Fibroblast of lung (primary cell): ENCODE data around the gene MCTP1. TPM values are rescaled to one million over a fixed set of nuclear protein-coding genes. Genes with fewer than 3 reads are reported as not detected.

Experiments
- DNase-seq, 2 donors: peaks; one replicate each; pipeline versions ENCODE4 v3.0.0 to v3.0.0-alpha.2; 2010; ENCODE audit warnings: low read depth in 2 of 2
- H2AFZ ChIP-seq: 2 replicates; pipeline ENCODE4 v1.5.1; 2012; ENCODE audit warnings: low read length, control low read depth, inconsistent platforms
- H3K27ac ChIP-seq: 2 replicates; pipeline ENCODE4 v1.5.1; 2011; ENCODE audit warnings: low read length, control low read depth; ENCODE audit not compliant: insufficient read depth
- H3K27me3 ChIP-seq: 2 replicates; pipeline ENCODE4 v1.5.1; 2011; ENCODE audit warnings: mild to moderate bottlenecking, low read length; ENCODE audit not compliant: control insufficient read depth, insufficient read depth
- H3K36me3 ChIP-seq: 2 replicates; pipeline ENCODE4 v1.5.1; 2011; ENCODE audit warnings: low read length; ENCODE audit not compliant: control insufficient read depth, insufficient read depth
- H3K4me1 ChIP-seq: 2 replicates; pipeline ENCODE4 v1.5.1; 2011; ENCODE audit warnings: low read length; ENCODE audit not compliant: control insufficient read depth, insufficient read depth; ENCODE audit errors: extremely low read depth
- H3K4me2 ChIP-seq: 2 replicates; pipeline ENCODE4 v1.5.1; 2011; ENCODE audit warnings: low read length, control low read depth; ENCODE audit not compliant: insufficient read depth; ENCODE audit errors: extremely low read depth
- H3K4me3 ChIP-seq, 4 experiments: fragments of 200-600 bp in 1 of 4; sonication (generic) in 1 of 4; replicated peaks in 1 of 4; 2 replicates each; pipeline ENCODE4 v1.5.1; 2011 to 2016; ENCODE audit warnings: low read length in 4 of 4, low read depth in 3 of 4, mild to moderate bottlenecking in 3 of 4, control low read depth in 2 of 4, inconsistent platforms in 1 of 4, mixed read lengths in 1 of 4; ENCODE audit not compliant: insufficient read depth in 1 of 4; ENCODE audit errors: control extremely low read depth in 1 of 4
- H3K79me2 ChIP-seq: 2 replicates; pipeline ENCODE4 v1.5.1; 2012; ENCODE audit warnings: mild to moderate bottlenecking, low read length, inconsistent platforms; ENCODE audit not compliant: control insufficient read depth, insufficient read depth
- H3K9ac ChIP-seq: 2 replicates; pipeline ENCODE4 v1.5.1; 2011; ENCODE audit warnings: mild to moderate bottlenecking, low read length, control low read depth; ENCODE audit not compliant: insufficient read depth
- H3K9me3 ChIP-seq: 2 replicates; pipeline ENCODE4 v1.5.1; 2012; ENCODE audit warnings: low read depth, low read length; ENCODE audit not compliant: control insufficient read depth, insufficient read depth
- H4K20me1 ChIP-seq: 2 replicates; pipeline ENCODE4 v1.5.1; 2011; ENCODE audit warnings: low read length; ENCODE audit not compliant: control insufficient read depth, insufficient read depth; ENCODE audit errors: extremely low read depth
- EZH2 ChIP-seq: IDR thresholded peaks from 2 replicates; pipeline ENCODE4 v1.5.1; 2012; ENCODE audit warnings: low read length, control low read depth, mild to moderate bottlenecking; ENCODE audit errors: missing control alignments
- polyA plus RNA-seq, 2 donors: library from polyadenylated mRNA; depleted of rRNA in 1 of 2; stranded (reverse) in 1 of 2; unstranded in 1 of 2; fragments of >200 nt; gene quantifications; 2 replicates each; pipeline ENCODE4 v1.2.1, GENCODE V29; 2011 to 2012; ENCODE audit warnings: missing spikeins in 1 of 2
- total RNA-seq: library from RNA; depleted of rRNA; stranded (reverse); fragments of >200 nt; gene quantifications from 2 replicates; pipeline ENCODE4 v1.2.1, GENCODE V29; 2014
- TF ChIP-seq, protein P1 (sequence below), 2 donors: IDR thresholded peaks in 1 of 2; conservative IDR thresholded peaks in 1 of 2; 1 replicate in 1 of 2; 2 replicates in 1 of 2; pipeline ENCODE4 v1.5.1; 2011 to 2012; ENCODE audit warnings: low read length in 2 of 2, control low read depth in 1 of 2, inconsistent platforms in 1 of 2, low read depth in 1 of 2, mild to moderate bottlenecking in 1 of 2

The MCTP1 gene
- total and polyA plus RNA-seq, 2 donors (not counting 1 experiment from before 2014, with no cell fraction given) = 0.78 to 7.9 TPM

DNA sequence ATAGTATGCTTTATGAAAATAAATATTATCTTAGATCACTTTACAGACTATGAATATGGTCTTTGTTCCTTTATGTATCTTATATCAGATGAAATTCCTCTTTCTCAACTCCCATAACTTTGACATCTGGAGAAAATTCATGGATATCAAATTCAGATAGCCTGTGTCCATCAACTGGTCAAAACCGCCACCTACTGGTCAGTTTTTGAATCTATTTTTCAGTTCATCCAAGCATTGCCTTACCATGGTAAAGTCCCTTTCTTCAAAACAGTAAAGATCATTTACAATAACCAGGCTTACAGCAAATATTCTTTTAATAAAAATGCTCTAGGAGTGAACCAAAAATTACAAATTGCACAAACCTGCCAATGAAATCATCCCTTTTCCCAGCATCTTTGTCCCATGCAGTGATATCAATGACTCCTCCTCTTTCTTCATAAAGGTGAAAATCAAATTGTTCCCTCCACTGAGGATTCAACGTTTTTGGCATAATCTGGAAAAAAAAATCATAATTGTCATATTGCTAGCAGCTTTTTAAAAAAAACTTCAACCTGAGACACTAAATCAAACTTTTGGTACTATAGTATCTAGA lies 375.9 kb downstream of the MCTP1 start:
- Histone ChIP-seq H3K36me3 (no peaks in the 10 kb centered on the region), H3K9me3 (no peaks in the 10 kb centered on the region), H3K4me2 (no peak overlapping the region), H3K4me3 (no peak overlapping the region), H3K27me3 (no peaks in the 10 kb centered on the region), H4K20me1 (no peaks in the 10 kb centered on the region), H2AFZ (no peak overlapping the region), H3K79me2 (no peaks in the 10 kb centered on the region), H3K4me1 (no peaks in the 10 kb centered on the region), H3K27ac (no peak overlapping the region), H3K9ac (no peak overlapping the region)
- DNase-seq = peak; percentile 20 to 66
- no peak for TF ChIP-seq EZH2
- TF ChIP-seq, protein P1, sequence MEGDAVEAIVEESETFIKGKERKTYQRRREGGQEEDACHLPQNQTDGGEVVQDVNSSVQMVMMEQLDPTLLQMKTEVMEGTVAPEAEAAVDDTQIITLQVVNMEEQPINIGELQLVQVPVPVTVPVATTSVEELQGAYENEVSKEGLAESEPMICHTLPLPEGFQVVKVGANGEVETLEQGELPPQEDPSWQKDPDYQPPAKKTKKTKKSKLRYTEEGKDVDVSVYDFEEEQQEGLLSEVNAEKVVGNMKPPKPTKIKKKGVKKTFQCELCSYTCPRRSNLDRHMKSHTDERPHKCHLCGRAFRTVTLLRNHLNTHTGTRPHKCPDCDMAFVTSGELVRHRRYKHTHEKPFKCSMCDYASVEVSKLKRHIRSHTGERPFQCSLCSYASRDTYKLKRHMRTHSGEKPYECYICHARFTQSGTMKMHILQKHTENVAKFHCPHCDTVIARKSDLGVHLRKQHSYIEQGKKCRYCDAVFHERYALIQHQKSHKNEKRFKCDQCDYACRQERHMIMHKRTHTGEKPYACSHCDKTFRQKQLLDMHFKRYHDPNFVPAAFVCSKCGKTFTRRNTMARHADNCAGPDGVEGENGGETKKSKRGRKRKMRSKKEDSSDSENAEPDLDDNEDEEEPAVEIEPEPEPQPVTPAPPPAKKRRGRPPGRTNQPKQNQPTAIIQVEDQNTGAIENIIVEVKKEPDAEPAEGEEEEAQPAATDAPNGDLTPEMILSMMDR (conservative IDR thresholded peaks at IDR 0.05 in 1 of 2, IDR thresholded peaks at IDR 0.05 in 1 of 2; ENCODE audit: low read depth in 1 of 2, low read length in 2 of 2) = peak; percentile 63 to 67

DNA sequence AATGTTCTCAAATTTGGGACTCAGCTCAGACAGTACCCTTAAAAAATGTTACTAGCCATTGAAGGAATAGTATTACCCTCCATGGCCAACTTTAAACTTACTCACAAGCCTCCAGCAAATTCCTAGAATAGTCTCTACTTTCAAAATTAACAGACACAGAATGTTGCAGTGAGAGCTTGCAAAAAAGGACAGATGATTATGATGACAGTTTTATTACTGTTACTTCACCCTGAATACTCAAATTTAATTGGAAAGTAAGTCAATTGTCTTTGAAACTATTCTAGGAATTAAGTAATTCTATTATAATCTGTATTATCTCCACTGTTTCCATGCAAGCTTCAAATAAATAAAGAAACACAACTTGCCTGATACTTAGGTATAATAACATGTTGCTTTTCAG lies 378.1 kb downstream of the MCTP1 start:
- no peak overlapping the region for H2AFZ ChIP-seq
- no peaks in the 10 kb centered on the region for H3K36me3 ChIP-seq
- no peak overlapping the region for H3K9ac ChIP-seq
- H3K79me2 ChIP-seq = no peaks in the 10 kb centered on the region
- no peak for DNase-seq
- no peak overlapping the region for H3K4me3 ChIP-seq
- no peaks in the 10 kb centered on the region for H3K9me3 ChIP-seq
- no peaks in the 10 kb centered on the region for H4K20me1 ChIP-seq
- H3K4me1 ChIP-seq = no peaks in the 10 kb centered on the region
- TF ChIP-seq, protein P1 (conservative IDR thresholded peaks at IDR 0.05 in 1 of 2, IDR thresholded peaks at IDR 0.05 in 1 of 2; ENCODE audit: low read depth in 1 of 2, low read length in 2 of 2) = no peak
- TF ChIP-seq EZH2 = no peak
- H3K27ac ChIP-seq = no peak overlapping the region
- no peak overlapping the region for H3K4me2 ChIP-seq
- no peaks in the 10 kb centered on the region for H3K27me3 ChIP-seq

DNA sequence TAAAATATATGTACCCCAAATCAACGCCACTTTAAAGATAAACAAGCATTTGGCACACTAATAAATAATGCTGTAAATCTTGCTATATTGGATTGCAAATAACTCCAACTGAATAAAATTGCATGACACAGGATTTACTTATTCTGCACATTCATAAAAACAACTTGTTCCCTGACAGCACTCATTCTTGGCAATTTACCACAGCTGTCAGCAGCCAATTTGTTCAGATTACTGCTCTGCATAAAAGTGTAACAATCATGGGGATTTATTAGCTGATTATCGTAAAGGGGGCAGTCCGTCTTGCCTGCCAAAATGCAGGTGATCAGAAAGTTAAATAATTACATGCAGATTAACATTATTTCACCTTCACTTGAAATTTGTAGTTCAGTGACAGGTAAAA lies 381.2 kb downstream of the MCTP1 start:
- no peaks in the 10 kb centered on the region for H3K4me1 ChIP-seq
- H3K9me3 ChIP-seq = no peaks in the 10 kb centered on the region
- H3K79me2 ChIP-seq = no peaks in the 10 kb centered on the region
- no peak overlapping the region for H3K4me3 ChIP-seq
- no peak overlapping the region for H3K27ac ChIP-seq
- no peak overlapping the region for H2AFZ ChIP-seq
- peak in 1 of 2 donors; percentile 24 for DNase-seq
- H3K27me3 ChIP-seq = no peaks in the 10 kb centered on the region
- H4K20me1 ChIP-seq = no peaks in the 10 kb centered on the region
- no peaks in the 10 kb centered on the region for H3K36me3 ChIP-seq
- no peak overlapping the region for H3K4me2 ChIP-seq
- H3K9ac ChIP-seq = no peak overlapping the region
- TF ChIP-seq, protein P1 (conservative IDR thresholded peaks at IDR 0.05 in 1 of 2, IDR thresholded peaks at IDR 0.05 in 1 of 2; ENCODE audit: low read depth in 1 of 2, low read length in 2 of 2) = no peak
- TF ChIP-seq EZH2 = no peak
